ENCODE measurements around the gene TNFRSF12A.

GRCh38 chr16:2991566-2992261 lies 28.5 kb upstream of the TNFRSF12A start:
- TF ChIP-seq CTCF (IDR thresholded peaks at IDR 0.05): no peak
- TF ChIP-seq POLR2A (IDR thresholded peaks at IDR 0.05): no peak

Data from Peyer's patch (tissue), 4 donors.